Measurements from ENCODE around the gene NR6A1.

- TF ChIP-seq, protein P1, sequence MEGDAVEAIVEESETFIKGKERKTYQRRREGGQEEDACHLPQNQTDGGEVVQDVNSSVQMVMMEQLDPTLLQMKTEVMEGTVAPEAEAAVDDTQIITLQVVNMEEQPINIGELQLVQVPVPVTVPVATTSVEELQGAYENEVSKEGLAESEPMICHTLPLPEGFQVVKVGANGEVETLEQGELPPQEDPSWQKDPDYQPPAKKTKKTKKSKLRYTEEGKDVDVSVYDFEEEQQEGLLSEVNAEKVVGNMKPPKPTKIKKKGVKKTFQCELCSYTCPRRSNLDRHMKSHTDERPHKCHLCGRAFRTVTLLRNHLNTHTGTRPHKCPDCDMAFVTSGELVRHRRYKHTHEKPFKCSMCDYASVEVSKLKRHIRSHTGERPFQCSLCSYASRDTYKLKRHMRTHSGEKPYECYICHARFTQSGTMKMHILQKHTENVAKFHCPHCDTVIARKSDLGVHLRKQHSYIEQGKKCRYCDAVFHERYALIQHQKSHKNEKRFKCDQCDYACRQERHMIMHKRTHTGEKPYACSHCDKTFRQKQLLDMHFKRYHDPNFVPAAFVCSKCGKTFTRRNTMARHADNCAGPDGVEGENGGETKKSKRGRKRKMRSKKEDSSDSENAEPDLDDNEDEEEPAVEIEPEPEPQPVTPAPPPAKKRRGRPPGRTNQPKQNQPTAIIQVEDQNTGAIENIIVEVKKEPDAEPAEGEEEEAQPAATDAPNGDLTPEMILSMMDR (IDR thresholded peaks at IDR 0.05): no peak
- no peak for TF ChIP-seq POLR2A (IDR thresholded peaks at IDR 0.05)
- TF ChIP-seq EP300 (IDR thresholded peaks at IDR 0.05; ENCODE audit: low read depth): no peak
- TF ChIP-seq POLR2AphosphoS5 (IDR thresholded peaks at IDR 0.05): no peak
Measured at GRCh38 chr9:124699575-124699974, 71.5 kb downstream of the NR6A1 start.
